HG02571 (cell line): ENCODE results near the gene ATAD3A.
"Not testable (repeated sequence)": the region's sequence is repeated elsewhere in the genome, so short reads cannot be mapped to it uniquely, and the experiment has no call there.

Experiments
- ATAC-seq: cut with Tn5 transposase; IDR thresholded peaks from one replicate; pipeline ENCODE4 v1.9.1; 2021; ENCODE audit warnings: mild to moderate bottlenecking, moderate library complexity; ENCODE audit not compliant: unreplicated experiment

The ATAD3A gene

GRCh38 chr1:1522536-1522935 is 10.6 kb downstream of the ATAD3A start:
- not testable (repeated sequence) for ATAC-seq

GRCh38 chr1:1523226-1523625 is 11.3 kb downstream of the ATAD3A start:
- not testable (repeated sequence) for ATAC-seq

- ATAC-seq = not testable (repeated sequence)
Measured at GRCh38 chr1:1523651-1524050, 11.7 kb downstream of the ATAD3A start.

- ATAC-seq = not testable (repeated sequence)
Measured at GRCh38 chr1:1524750-1525383, 12.9 kb downstream of the ATAD3A start.

- not testable (repeated sequence) for ATAC-seq
Measured at GRCh38 chr1:1526476-1526875, 14.5 kb downstream of the ATAD3A start.

DNA sequence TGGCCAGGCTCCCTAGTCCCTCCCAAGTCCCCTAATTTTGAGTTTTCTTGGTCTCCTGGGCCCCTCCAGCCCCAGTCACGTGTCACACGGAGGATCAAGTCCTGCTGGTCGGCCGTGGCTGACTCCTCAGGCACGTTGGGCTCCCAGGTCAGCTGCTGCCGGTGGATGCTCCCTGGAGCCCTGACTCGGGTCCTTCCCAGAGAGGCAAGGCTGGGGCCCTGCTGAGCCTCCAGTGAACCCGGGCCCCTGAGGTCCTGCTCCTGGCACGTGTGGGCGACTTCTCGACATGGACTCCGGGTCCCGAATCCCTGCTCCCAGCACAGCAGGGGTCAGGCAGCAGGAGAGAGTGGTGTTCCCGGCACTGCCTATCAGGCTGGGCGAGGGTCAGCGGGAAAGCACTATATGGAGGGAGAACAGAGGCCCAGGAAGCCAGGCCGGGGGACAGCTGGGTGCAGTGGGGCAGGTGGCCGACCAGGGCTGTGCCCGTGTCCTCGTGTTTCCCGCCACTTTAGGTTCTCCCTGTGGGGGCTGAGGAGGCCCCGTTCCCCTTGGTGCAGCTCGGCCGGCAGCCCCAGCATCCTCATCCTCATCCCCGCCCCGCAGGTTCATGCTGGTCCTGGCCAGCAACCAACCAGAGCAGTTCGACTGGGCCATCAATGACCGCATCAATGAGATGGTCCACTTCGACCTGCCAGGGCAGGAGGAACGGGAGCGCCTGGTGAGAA is 15.3 kb downstream of the ATAD3A start:
- ATAC-seq = no peak

- ATAC-seq = no peak
Measured at GRCh38 chr1:1528301-1529267, 16.6 kb downstream of the ATAD3A start.

DNA sequence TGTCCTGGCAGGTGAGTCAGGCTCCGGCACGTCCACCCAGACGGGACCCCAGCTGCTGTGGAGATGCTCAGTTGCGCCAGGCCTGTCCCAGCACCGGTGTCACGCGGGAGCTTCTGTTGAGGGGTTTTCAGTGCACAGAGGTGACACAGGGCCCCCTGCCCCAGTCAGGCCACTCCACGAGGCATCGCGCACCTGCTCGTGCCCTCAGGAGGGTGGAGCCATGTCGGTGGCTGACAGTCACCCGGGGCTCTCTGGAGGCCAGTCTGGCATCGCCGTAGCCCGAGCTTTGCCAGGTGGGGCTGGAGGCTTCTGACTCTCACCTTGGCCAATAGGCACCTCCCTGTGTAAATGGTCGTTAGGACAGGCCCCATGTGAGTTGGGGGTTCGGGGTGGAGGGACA is 17.4 kb downstream of the ATAD3A start:
- no peak for ATAC-seq

- no peak for ATAC-seq
Measured at GRCh38 chr1:1529936-1530335, 18.0 kb downstream of the ATAD3A start.

GRCh38 chr1:1531947-1532346 is 20.0 kb downstream of the ATAD3A start:
- ATAC-seq = no peak

DNA sequence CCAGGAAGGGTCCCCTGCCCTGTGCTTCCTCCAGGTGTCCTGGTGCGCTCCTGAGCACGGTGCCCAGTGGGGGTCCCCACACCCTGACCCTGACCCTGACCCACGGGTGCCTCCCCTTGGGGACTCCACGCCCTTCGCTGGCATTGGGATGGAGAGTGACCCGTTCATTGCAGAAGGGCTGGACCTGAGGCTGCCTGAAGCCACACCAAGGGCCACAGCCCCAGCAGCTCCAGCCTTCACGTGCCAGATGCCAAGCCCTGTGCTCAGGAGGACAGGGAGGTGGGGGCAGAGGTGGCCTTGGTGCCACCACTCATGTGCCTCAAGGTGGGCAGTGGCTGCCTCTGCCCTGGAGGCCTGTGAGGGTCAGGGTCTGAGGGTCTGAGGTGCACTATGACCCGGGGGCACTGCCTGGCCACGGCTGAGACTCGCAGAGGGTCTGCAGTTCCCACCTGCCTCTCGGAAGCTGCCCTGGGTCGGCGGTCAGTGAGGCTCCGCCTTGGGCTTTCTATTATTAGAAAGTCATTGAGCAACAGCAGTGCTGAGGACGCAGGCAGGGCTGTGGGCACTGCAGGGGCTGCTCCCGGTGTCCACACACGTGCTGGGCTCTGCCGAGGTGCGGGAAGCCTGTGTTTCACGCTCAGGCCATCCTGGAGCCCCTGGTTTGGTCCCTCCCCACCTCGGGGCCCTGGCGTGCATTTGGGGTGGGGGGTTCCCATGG is 21.4 kb downstream of the ATAD3A start:
- ATAC-seq = not testable (repeated sequence)

GRCh38 chr1:1533894-1534291 is 21.9 kb downstream of the ATAD3A start:
- ATAC-seq = not testable (repeated sequence)

DNA sequence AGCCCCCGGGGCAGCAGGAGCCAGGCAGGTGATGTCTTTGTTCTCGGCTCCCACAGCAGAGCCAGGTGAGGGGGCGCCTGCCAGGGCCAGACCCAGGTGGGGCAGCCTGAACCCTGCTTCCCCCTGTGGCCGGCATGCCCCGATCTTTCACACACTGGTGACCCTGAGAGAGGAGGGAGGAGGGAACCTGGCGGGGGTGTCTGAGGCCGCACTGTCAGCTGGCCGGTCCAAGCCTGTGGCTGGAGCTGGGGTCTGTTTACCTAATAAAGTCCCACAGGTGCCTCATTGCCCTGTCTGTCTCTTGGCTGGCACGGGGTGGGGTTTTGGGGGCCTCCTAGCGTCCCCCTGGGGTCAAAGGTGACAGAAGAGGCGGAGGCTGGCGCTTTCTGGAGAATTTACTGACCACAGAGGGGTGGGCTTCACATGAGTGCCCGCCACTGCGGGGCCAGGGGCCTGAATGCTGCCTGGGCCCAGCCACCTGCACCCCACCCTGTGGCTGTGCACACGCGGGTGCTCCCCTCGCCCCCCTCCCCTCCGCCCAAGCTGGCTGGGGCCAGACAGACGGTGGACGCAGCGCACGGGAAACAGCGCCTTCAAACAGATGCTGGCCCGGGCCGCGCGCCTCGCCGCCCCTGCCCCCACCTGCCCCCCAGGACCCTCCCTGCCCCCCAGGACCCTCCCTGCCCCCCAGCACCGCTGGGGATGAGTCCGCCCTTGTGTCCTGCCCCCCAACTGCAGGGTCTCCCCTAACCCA is 22.6 kb downstream of the ATAD3A start:
- no peak for ATAC-seq

- ATAC-seq = no peak
Measured at GRCh38 chr1:1535201-1536018, 23.4 kb downstream of the ATAD3A start.

- no peak for ATAC-seq
Measured at GRCh38 chr1:1536019-1536937, 24.3 kb downstream of the ATAD3A start.

- no peak for ATAC-seq
Measured at GRCh38 chr1:1536938-1537546, 25.1 kb downstream of the ATAD3A start.

GRCh38 chr1:1537626-1538250 is 25.8 kb downstream of the ATAD3A start:
- ATAC-seq = no peak
